Measurements from ENCODE around the gene DYRK1A.

DNA sequence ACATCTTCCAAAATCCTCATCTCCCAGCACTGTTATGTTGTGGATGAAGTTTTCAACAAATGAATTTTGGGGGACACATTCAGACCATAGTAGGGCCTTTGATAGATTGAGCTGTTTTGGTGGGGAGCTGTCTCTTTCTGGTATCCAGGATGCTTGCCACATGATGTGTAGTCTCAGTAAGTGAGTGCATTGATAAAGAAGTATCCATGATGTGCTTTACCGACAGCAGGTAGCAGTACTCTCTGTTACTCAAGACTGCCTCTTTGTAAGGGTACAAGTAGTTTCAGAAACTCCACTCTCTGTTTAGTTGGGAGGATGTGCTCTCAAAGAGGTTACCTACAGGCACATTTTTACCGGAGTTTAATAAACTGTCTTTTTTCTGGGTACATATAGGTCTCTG is 26.5 kb downstream of the DYRK1A start:
- TF ChIP-seq ZNF70 (CRISPR knock-in tag; IDR thresholded peaks at IDR 0.05) = no peak
- TF ChIP-seq, protein P1, sequence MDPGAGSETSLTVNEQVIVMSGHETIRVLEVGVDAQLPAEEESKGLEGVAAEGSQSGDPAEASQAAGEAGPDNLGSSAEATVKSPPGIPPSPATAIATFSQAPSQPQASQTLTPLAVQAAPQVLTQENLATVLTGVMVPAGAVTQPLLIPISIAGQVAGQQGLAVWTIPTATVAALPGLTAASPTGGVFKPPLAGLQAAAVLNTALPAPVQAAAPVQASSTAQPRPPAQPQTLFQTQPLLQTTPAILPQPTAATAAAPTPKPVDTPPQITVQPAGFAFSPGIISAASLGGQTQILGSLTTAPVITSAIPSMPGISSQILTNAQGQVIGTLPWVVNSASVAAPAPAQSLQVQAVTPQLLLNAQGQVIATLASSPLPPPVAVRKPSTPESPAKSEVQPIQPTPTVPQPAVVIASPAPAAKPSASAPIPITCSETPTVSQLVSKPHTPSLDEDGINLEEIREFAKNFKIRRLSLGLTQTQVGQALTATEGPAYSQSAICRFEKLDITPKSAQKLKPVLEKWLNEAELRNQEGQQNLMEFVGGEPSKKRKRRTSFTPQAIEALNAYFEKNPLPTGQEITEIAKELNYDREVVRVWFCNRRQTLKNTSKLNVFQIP (CRISPR knock-in tag; IDR thresholded peaks at IDR 0.05; ENCODE audit: borderline replicate concordance, low read depth) = no peak
- TF ChIP-seq, protein P2, sequence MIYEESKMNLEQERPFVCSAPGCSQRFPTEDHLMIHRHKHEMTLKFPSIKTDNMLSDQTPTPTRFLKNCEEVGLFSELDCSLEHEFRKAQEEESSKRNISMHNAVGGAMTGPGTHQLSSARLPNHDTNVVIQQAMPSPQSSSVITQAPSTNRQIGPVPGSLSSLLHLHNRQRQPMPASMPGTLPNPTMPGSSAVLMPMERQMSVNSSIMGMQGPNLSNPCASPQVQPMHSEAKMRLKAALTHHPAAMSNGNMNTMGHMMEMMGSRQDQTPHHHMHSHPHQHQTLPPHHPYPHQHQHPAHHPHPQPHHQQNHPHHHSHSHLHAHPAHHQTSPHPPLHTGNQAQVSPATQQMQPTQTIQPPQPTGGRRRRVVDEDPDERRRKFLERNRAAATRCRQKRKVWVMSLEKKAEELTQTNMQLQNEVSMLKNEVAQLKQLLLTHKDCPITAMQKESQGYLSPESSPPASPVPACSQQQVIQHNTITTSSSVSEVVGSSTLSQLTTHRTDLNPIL (CRISPR knock-in tag; IDR thresholded peaks at IDR 0.05; ENCODE audit: low read depth) = no peak
- no peak for TF ChIP-seq ESRRG (CRISPR knock-in tag; IDR thresholded peaks at IDR 0.05)
- no peak for TF ChIP-seq TCF4 (CRISPR knock-in tag; IDR thresholded peaks at IDR 0.05; ENCODE audit: borderline replicate concordance)
- no peak for TF ChIP-seq ZNF565 (CRISPR knock-in tag; conservative IDR thresholded peaks at IDR 0.05; ENCODE audit: low read depth)
- TF ChIP-seq, protein P3, sequence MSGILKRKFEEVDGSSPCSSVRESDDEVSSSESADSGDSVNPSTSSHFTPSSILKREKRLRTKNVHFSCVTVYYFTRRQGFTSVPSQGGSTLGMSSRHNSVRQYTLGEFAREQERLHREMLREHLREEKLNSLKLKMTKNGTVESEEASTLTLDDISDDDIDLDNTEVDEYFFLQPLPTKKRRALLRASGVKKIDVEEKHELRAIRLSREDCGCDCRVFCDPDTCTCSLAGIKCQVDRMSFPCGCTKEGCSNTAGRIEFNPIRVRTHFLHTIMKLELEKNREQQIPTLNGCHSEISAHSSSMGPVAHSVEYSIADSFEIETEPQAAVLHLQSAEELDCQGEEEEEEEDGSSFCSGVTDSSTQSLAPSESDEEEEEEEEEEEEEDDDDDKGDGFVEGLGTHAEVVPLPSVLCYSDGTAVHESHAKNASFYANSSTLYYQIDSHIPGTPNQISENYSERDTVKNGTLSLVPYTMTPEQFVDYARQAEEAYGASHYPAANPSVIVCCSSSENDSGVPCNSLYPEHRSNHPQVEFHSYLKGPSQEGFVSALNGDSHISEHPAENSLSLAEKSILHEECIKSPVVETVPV (CRISPR knock-in tag; IDR thresholded peaks at IDR 0.05) = no peak
